ENCODE measurements around the gene CPTP. TPM values are rescaled to one million over a fixed set of nuclear protein-coding genes. Genes with fewer than 3 reads are reported as not detected.

Gene CPTP
- total RNA-seq, 1 experiment from 2014 or later, result 52.2 TPM

- POLR2A ChIA-PET, result no interaction called here
These were observed 46.0 kb upstream of the CPTP start for GRCh38 chr1:1278620-1279019.

DNA sequence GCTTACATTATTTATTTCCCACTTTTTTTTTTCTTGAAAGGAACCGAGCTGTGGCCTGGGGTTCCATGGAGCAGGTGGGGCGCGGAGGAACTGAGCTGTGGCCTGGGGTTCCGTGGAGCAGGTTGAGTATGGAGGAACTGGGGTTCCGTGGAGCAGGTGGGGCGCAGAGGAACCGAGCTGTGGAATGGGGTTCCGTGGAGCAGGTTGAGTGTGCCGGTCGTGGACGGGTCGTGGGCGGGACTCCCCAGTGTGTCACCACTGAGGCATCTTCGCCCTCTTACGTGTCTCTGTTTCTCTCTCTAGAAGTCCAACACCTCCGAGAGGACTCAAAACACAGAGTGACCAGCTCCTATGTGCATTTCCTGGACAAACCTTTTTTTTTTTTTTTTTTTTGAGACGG is 45.6 kb upstream of the CPTP start:
- in situ Hi-C loops (cut with HindIII; ENCODE audit: low pct_unique_long_range_greater_than_20kb, low sequenced_read_pairs), result no loop called here
- POLR2A ChIA-PET, result no interaction called here
- BruUV-seq (replicated peaks), result no TSS peak

More at GRCh38 chr1:1278620-1279019, 46.0 kb upstream of the CPTP start:
- DNase-seq (ENCODE audit: low read depth, low spot score) (no peak), ATAC-seq (no peak)
- BruUV-seq (replicated peaks), result no TSS peak
- in situ Hi-C loops (cut with HindIII; ENCODE audit: low pct_unique_long_range_greater_than_20kb, low sequenced_read_pairs), result no loop called here
- Histone ChIP-seq H3K27me3 (ENCODE audit: control insufficient read depth, insufficient read depth, low read length) (no peaks in the 10 kb centered on the region), H3K4me3 (ENCODE audit: low read depth in 2 of 2, low read length in 2 of 2) (no peak overlapping the region), H3K4me1 (ENCODE audit: control insufficient read depth, insufficient read depth, low read length) (peaks cover 22% of the 10 kb centered on the region), H3K27ac (ENCODE audit: low read length) (no peak overlapping the region), H3K9me3 (ENCODE audit: control insufficient read depth, insufficient read depth, low read depth, low read length) (no peaks in the 10 kb centered on the region), H3K36me3 (ENCODE audit: control insufficient read depth, insufficient read depth, low read length) (no peaks in the 10 kb centered on the region)
- CTCF ChIA-PET, result no interaction called here
- TF ChIP-seq, protein P1, sequence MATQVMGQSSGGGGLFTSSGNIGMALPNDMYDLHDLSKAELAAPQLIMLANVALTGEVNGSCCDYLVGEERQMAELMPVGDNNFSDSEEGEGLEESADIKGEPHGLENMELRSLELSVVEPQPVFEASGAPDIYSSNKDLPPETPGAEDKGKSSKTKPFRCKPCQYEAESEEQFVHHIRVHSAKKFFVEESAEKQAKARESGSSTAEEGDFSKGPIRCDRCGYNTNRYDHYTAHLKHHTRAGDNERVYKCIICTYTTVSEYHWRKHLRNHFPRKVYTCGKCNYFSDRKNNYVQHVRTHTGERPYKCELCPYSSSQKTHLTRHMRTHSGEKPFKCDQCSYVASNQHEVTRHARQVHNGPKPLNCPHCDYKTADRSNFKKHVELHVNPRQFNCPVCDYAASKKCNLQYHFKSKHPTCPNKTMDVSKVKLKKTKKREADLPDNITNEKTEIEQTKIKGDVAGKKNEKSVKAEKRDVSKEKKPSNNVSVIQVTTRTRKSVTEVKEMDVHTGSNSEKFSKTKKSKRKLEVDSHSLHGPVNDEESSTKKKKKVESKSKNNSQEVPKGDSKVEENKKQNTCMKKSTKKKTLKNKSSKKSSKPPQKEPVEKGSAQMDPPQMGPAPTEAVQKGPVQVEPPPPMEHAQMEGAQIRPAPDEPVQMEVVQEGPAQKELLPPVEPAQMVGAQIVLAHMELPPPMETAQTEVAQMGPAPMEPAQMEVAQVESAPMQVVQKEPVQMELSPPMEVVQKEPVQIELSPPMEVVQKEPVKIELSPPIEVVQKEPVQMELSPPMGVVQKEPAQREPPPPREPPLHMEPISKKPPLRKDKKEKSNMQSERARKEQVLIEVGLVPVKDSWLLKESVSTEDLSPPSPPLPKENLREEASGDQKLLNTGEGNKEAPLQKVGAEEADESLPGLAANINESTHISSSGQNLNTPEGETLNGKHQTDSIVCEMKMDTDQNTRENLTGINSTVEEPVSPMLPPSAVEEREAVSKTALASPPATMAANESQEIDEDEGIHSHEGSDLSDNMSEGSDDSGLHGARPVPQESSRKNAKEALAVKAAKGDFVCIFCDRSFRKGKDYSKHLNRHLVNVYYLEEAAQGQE (IDR thresholded peaks at IDR 0.05; ENCODE audit: insufficient read depth in 1 of 2, low read depth in 2 of 2, low read length in 1 of 2), result no peak
- intact Hi-C loops (cut with micrococcal nuclease; ENCODE audit: unreplicated experiment), result no loop called here

DNA sequence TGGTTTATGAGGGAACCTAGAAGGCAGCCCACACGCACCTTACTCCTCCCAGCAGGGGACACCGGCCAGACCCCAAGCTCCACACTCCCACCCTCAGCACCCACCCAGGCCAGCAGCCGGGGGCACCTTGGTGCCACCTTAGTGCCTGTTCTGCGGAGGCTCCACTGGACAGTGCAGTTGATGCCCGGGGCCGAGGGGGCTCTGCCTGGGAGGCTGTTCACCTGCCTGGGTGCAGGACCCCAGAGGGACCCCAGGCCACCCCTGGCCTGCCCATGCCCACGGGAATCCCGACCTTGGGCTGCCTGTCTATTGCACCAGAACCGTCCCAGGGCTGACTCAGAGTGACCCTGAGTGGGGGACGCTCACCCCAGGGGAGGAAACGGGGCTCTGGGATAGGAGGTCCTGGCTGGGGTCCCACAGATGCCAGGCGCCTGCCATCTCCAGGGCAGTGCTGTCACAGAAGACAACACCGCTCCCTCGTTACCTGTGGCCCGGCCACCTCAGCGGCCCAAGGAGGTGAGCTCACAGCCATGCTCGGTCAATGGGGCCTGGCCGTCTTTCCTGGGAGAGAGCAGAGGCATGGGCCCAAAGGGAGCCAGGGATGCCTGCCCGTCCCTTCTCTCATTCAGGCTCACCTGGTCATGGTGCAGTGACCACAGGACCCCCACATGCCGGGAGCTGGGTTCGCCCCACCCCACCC is 43.7 kb upstream of the CPTP start:
- H3K36me3 ChIP-seq (ENCODE audit: control insufficient read depth, insufficient read depth, low read length), result no peaks in the 10 kb centered on the region
- H3K4me1 ChIP-seq (ENCODE audit: control insufficient read depth, insufficient read depth, low read length), result peaks cover 18% of the 10 kb centered on the region
- no peak for TF ChIP-seq SIN3A (IDR thresholded peaks at IDR 0.05; ENCODE audit: borderline replicate concordance, insufficient read depth, low read depth, low read length)
- TF ChIP-seq, protein P1 (IDR thresholded peaks at IDR 0.05; ENCODE audit: insufficient read depth in 1 of 2, low read depth in 2 of 2, low read length in 1 of 2), result no peak
- TF ChIP-seq, protein P2, sequence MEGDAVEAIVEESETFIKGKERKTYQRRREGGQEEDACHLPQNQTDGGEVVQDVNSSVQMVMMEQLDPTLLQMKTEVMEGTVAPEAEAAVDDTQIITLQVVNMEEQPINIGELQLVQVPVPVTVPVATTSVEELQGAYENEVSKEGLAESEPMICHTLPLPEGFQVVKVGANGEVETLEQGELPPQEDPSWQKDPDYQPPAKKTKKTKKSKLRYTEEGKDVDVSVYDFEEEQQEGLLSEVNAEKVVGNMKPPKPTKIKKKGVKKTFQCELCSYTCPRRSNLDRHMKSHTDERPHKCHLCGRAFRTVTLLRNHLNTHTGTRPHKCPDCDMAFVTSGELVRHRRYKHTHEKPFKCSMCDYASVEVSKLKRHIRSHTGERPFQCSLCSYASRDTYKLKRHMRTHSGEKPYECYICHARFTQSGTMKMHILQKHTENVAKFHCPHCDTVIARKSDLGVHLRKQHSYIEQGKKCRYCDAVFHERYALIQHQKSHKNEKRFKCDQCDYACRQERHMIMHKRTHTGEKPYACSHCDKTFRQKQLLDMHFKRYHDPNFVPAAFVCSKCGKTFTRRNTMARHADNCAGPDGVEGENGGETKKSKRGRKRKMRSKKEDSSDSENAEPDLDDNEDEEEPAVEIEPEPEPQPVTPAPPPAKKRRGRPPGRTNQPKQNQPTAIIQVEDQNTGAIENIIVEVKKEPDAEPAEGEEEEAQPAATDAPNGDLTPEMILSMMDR (IDR thresholded peaks at IDR 0.05), result no peak
- TF ChIP-seq TCF7L2 (IDR thresholded peaks at IDR 0.05; ENCODE audit: low read depth, low read length), result no peak
- no peak for TF ChIP-seq POLR2AphosphoS5 (IDR thresholded peaks at IDR 0.05; ENCODE audit: low read depth, low read length)
- ChIA-PET CTCF (no interaction called here), POLR2A (no interaction called here)
- no peaks in the 10 kb centered on the region for H3K9me3 ChIP-seq (ENCODE audit: control insufficient read depth, insufficient read depth, low read depth, low read length)
- in situ Hi-C loops (cut with HindIII; ENCODE audit: low pct_unique_long_range_greater_than_20kb, low sequenced_read_pairs), result no loop called here
- no TSS peak for BruUV-seq (replicated peaks)
- intact Hi-C loops (cut with micrococcal nuclease; ENCODE audit: unreplicated experiment), result no loop called here
- no peak overlapping the region for H3K27ac ChIP-seq (ENCODE audit: low read length)
- H3K27me3 ChIP-seq (ENCODE audit: control insufficient read depth, insufficient read depth, low read length), result no peaks in the 10 kb centered on the region
- ATAC-seq (no peak), DNase-seq (ENCODE audit: low read depth, low spot score) (no peak)
- H3K4me3 ChIP-seq (ENCODE audit: low read depth in 2 of 2, low read length in 2 of 2), result no peak overlapping the region

More for the DNA sequence above, 45.6 kb upstream of the CPTP start:
- TF ChIP-seq, protein P2 (IDR thresholded peaks at IDR 0.05), result no peak
- TF ChIP-seq SIN3A (IDR thresholded peaks at IDR 0.05; ENCODE audit: borderline replicate concordance, insufficient read depth, low read depth, low read length) (no peak), TCF7L2 (IDR thresholded peaks at IDR 0.05; ENCODE audit: low read depth, low read length) (no peak), POLR2AphosphoS5 (IDR thresholded peaks at IDR 0.05; ENCODE audit: low read depth, low read length) (no peak)
- ATAC-seq (no peak), DNase-seq (ENCODE audit: low read depth, low spot score) (no peak)
- CTCF ChIA-PET, result no interaction called here
- intact Hi-C loops (cut with micrococcal nuclease; ENCODE audit: unreplicated experiment), result no loop called here
- Histone ChIP-seq H3K27me3 (ENCODE audit: control insufficient read depth, insufficient read depth, low read length) (no peaks in the 10 kb centered on the region), H3K9me3 (ENCODE audit: control insufficient read depth, insufficient read depth, low read depth, low read length) (no peaks in the 10 kb centered on the region), H3K4me1 (ENCODE audit: control insufficient read depth, insufficient read depth, low read length) (peaks cover 25% of the 10 kb centered on the region), H3K27ac (ENCODE audit: low read length) (no peak overlapping the region), H3K4me3 (ENCODE audit: low read depth in 2 of 2, low read length in 2 of 2) (no peak overlapping the region), H3K36me3 (ENCODE audit: control insufficient read depth, insufficient read depth, low read length) (no peaks in the 10 kb centered on the region)
